SH-SY5Y (cell line): ENCODE results near the gene SEC31B.

Source experiments
- GATA2 ChIP-seq: IDR thresholded peaks from 2 replicates; pipeline ENCODE4 v1.6.1; 2011; ENCODE audit warnings: mild to moderate bottlenecking, low read depth, low read length
- GATA3 ChIP-seq: IDR thresholded peaks from 2 replicates; pipeline ENCODE4 v1.6.1; 2011; ENCODE audit warnings: low read depth, mild to moderate bottlenecking, low read length, moderate library complexity

DNA sequence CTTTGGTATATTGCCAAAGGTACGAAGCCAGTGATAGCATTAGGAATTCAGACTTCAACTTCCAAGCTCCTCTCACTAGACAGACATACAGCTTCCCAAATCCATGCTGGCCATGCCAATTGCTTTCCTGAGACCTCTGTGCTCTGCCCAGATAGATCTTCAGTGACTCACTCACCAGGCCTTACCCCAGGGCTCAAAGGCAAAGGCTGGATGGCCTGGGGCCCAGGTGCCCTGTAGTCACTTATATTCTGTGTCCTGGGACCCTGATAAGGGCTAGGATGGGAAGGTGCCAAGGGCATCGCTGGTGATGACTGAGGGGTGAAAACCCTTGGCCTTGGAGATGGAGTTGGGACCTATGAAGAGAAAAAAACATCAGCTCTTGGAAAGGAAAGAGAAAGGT, 29.1 kb downstream of the SEC31B start:
- TF ChIP-seq GATA2: no peak
- no peak for TF ChIP-seq GATA3
